ENCODE results near the gene TSPO2.

Gene TSPO2

GRCh38 chr6:41049955-41050354 lies 7.7 kb downstream of the TSPO2 start:
- no peak overlapping the region for H3K4me3 ChIP-seq (ENCODE audit: low read depth, low read length)

GRCh38 chr6:41050536-41050935 lies 8.3 kb downstream of the TSPO2 start:
- no peak overlapping the region for H3K4me3 ChIP-seq (ENCODE audit: low read depth, low read length)

GRCh38 chr6:41051873-41052272 lies 9.6 kb downstream of the TSPO2 start:
- H3K4me3 ChIP-seq (ENCODE audit: low read depth, low read length), result no peak overlapping the region

- no peak within 1 kb of the TSS for H3K4me3 ChIP-seq (ENCODE audit: low read depth, low read length)
Observed at GRCh38 chr6:41053041-41053440, 10.8 kb downstream of the TSPO2 start, which contains the start of gene APOBEC2. APOBEC2 (plus strand) TSS chr6:41053202; CDS start chr6:41053348, 146 bp downstream.

- no peak overlapping the region for H3K4me3 ChIP-seq (ENCODE audit: low read depth, low read length)
Observed at GRCh38 chr6:41054511-41054910, 12.2 kb downstream of the TSPO2 start.

- no peak overlapping the region for H3K4me3 ChIP-seq (ENCODE audit: low read depth, low read length)
Observed at GRCh38 chr6:41055149-41055548, 12.9 kb downstream of the TSPO2 start.

- no peak overlapping the region for H3K4me3 ChIP-seq (ENCODE audit: low read depth, low read length)
Observed at GRCh38 chr6:41056768-41057490, 14.7 kb downstream of the TSPO2 start.

GRCh38 chr6:41058783-41059181 lies 16.5 kb downstream of the TSPO2 start:
- H3K4me3 ChIP-seq (ENCODE audit: low read depth, low read length), result no peak overlapping the region

- no peak overlapping the region for H3K4me3 ChIP-seq (ENCODE audit: low read depth, low read length)
Observed at GRCh38 chr6:41059556-41059955, 17.3 kb downstream of the TSPO2 start.

GRCh38 chr6:41061196-41061726 lies 19.0 kb downstream of the TSPO2 start:
- no peak overlapping the region for H3K4me3 ChIP-seq (ENCODE audit: low read depth, low read length)

- H3K4me3 ChIP-seq (ENCODE audit: low read depth, low read length), result no peak overlapping the region
Observed at GRCh38 chr6:41062056-41062455, 19.8 kb downstream of the TSPO2 start.

- H3K4me3 ChIP-seq (ENCODE audit: low read depth, low read length), result no peak overlapping the region
Observed at GRCh38 chr6:41063884-41064285, 21.6 kb downstream of the TSPO2 start.

- H3K4me3 ChIP-seq (ENCODE audit: low read depth, low read length), result no peak overlapping the region
Observed at GRCh38 chr6:41064841-41065240, 22.6 kb downstream of the TSPO2 start.

GRCh38 chr6:41065550-41066026 lies 23.3 kb downstream of the TSPO2 start:
- H3K4me3 ChIP-seq (ENCODE audit: low read depth, low read length), result no peak overlapping the region

- H3K4me3 ChIP-seq (ENCODE audit: low read depth, low read length), result no peak overlapping the region
Observed at GRCh38 chr6:41066867-41067304, 24.6 kb downstream of the TSPO2 start.

GRCh38 chr6:41071501-41071922 lies 29.2 kb downstream of the TSPO2 start:
- H3K4me3 ChIP-seq (ENCODE audit: low read depth, low read length), result peak overlapping the region; percentile 89

- peak within 1 kb of the TSS; percentile 90 for H3K4me3 ChIP-seq (ENCODE audit: low read depth, low read length)
Observed at GRCh38 chr6:41071923-41072835, 29.9 kb downstream of the TSPO2 start, which contains the start of gene OARD1. OARD1 (minus strand) TSS chr6:41072356; CDS start chr6:41071634, 722 bp downstream.

GRCh38 chr6:41072836-41073202 lies 30.6 kb downstream of the TSPO2 start, which contains the start of gene NFYA:
NFYA (plus strand) TSS chr6:41072974; CDS start chr6:41079090, 6,116 bp downstream.
- peak within 1 kb of the TSS; percentile 90 for H3K4me3 ChIP-seq (ENCODE audit: low read depth, low read length)

- peak overlapping the region; percentile 90 for H3K4me3 ChIP-seq (ENCODE audit: low read depth, low read length)
Observed at GRCh38 chr6:41073203-41073967, 31.1 kb downstream of the TSPO2 start.

GRCh38 chr6:41073968-41074691 lies 31.9 kb downstream of the TSPO2 start:
- H3K4me3 ChIP-seq (ENCODE audit: low read depth, low read length), result peak overlapping the region; percentile 90

All from iPS-11a (cell line).